Mammary epithelial cell (primary cell): ENCODE data around the gene PPTC7.

Source experiments
- EZH2 ChIP-seq: IDR thresholded peaks from 2 replicates; pipeline ENCODE4 v1.6.1; 2012; ENCODE audit warnings: low read length, inconsistent platforms, borderline replicate concordance
- TF ChIP-seq, protein P1 (sequence below), 2 donors: IDR thresholded peaks in 1 of 2; conservative IDR thresholded peaks in 1 of 2; 2 replicates each; pipeline ENCODE4 v1.5.1; 2011 to 2012; ENCODE audit warnings: inconsistent platforms in 2 of 2, low read length in 2 of 2, mild to moderate bottlenecking in 2 of 2, control low read depth in 1 of 2, low read depth in 1 of 2; ENCODE audit not compliant: insufficient read depth in 1 of 2; ENCODE audit errors: extremely low read depth in 1 of 2

DNA sequence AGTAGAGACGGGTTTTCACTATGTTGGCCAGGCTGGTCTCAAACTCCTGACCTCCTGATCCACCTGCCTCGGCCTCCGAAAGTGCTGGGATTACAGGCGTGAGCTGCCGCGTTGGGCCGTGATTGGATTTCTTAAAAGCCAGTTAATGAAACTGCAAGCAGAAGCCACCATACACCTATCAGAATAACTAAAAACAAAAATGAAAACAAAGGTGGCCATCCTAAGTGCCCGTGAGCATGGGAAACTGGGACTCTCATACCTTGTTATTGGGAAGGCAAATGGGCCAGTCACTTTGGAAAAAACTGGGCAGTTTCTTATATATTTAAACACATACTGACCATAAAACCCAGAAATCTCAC lies 23.1 kb upstream of the PPTC7 start:
- no peak for TF ChIP-seq EZH2
- TF ChIP-seq, protein P1, sequence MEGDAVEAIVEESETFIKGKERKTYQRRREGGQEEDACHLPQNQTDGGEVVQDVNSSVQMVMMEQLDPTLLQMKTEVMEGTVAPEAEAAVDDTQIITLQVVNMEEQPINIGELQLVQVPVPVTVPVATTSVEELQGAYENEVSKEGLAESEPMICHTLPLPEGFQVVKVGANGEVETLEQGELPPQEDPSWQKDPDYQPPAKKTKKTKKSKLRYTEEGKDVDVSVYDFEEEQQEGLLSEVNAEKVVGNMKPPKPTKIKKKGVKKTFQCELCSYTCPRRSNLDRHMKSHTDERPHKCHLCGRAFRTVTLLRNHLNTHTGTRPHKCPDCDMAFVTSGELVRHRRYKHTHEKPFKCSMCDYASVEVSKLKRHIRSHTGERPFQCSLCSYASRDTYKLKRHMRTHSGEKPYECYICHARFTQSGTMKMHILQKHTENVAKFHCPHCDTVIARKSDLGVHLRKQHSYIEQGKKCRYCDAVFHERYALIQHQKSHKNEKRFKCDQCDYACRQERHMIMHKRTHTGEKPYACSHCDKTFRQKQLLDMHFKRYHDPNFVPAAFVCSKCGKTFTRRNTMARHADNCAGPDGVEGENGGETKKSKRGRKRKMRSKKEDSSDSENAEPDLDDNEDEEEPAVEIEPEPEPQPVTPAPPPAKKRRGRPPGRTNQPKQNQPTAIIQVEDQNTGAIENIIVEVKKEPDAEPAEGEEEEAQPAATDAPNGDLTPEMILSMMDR (conservative IDR thresholded peaks at IDR 0.05 in 1 of 2, IDR thresholded peaks at IDR 0.05 in 1 of 2; ENCODE audit: extremely low read depth in 1 of 2, insufficient read depth in 1 of 2, low read depth in 1 of 2, low read length in 2 of 2), result no peak
